ENCODE results near the gene SNTB2.

DNA sequence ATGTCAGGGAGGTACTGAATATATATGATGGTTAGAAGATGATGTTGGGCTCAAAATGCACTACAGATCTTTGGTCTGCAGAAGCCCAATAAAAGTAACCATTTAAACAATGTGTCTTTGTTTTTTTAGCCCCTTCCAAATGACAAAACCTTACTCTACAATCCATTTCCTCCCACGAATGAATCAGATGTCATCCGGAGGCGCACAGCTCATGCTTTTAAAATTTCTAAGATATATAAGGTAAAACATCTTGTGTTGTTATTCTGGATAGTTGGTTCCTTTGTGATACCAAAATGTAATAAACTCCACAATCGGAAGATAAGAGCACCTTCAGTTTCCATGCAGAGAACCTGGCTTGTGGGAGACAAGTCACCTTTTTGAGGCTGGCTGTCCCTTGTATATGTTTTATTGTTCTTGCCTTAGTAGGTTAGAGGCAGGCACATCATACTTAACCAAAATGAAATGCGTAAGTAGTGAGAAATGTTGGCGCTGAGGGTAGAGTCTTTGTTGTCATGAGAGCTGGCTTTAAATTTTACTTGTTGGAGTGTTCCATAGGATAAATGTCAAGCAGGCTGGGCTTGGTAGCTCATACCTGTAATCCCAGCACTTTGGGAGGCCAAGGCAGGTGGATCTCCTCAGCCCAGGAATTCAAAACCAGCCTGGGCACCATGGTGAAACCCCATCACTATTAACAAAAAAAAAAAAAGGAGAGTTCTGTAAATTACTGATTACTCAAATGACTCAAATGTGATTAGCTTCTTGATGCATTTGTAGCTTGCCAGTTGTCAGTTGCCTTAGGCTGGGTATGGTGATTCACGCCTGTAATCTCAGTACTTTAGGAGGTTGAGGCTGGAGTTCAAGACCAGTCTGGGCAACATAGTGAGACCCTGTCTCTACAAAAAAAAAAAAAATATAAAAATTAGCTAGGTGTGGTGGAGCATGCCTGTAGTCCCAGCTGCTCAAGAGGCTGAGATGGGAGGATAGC lies 19.7 kb upstream of the SNTB2 start:
- TF ChIP-seq POLR2A (IDR thresholded peaks at IDR 0.05; ENCODE audit: control extremely low read depth in 1 of 2, low read depth in 2 of 2, low read length in 2 of 2) (no peak), EP300 (IDR thresholded peaks at IDR 0.05; ENCODE audit: borderline replicate concordance in 1 of 2, low read depth in 2 of 2, low read length in 2 of 2) (no peak), SP1 (IDR thresholded peaks at IDR 0.05; ENCODE audit: low read depth, low read length) (no peak)
- TF ChIP-seq, protein P1, sequence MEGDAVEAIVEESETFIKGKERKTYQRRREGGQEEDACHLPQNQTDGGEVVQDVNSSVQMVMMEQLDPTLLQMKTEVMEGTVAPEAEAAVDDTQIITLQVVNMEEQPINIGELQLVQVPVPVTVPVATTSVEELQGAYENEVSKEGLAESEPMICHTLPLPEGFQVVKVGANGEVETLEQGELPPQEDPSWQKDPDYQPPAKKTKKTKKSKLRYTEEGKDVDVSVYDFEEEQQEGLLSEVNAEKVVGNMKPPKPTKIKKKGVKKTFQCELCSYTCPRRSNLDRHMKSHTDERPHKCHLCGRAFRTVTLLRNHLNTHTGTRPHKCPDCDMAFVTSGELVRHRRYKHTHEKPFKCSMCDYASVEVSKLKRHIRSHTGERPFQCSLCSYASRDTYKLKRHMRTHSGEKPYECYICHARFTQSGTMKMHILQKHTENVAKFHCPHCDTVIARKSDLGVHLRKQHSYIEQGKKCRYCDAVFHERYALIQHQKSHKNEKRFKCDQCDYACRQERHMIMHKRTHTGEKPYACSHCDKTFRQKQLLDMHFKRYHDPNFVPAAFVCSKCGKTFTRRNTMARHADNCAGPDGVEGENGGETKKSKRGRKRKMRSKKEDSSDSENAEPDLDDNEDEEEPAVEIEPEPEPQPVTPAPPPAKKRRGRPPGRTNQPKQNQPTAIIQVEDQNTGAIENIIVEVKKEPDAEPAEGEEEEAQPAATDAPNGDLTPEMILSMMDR (IDR thresholded peaks at IDR 0.05; ENCODE audit: control extremely low read depth in 1 of 3, insufficient read depth in 1 of 3, low read depth in 1 of 3, low read length in 3 of 3), result no peak
